HEK293 (cell line): ENCODE measurements around the gene MEGF10.

Experiments used
- CTCF ChIA-PET: fragments of 350-600 bp; formaldehyde crosslinking; extraction: SDS; loops from one replicate; lab custom pipeline; 2021; ENCODE audit warnings: antibody characterized with exemption; lab: Yijun Ruan, JAX
- POLR2A ChIA-PET: fragments of 300-600 bp; formaldehyde crosslinking; extraction: SDS; loops from one replicate; lab custom pipeline; 2020; ENCODE audit warnings: antibody characterized with exemption, inconsistent platforms; lab: Yijun Ruan, JAX
- H3K27ac ChIP-seq: fragments of 200-500 bp; sonication (Bioruptor generic); 2 replicates; pipeline ENCODE4 v1.5.1; 2014; ENCODE audit warnings: low read depth, low read length, control low read depth, inconsistent platforms; ENCODE audit errors: extremely low read depth
- H3K36me3 ChIP-seq, 2 experiments: fragments of 200-500 bp in 1 of 2; sonication (Bioruptor generic) in 1 of 2; 1 replicate in 1 of 2; 2 replicates in 1 of 2; pipeline ENCODE4 v1.5.1; 2014 to 2017; ENCODE audit warnings: inconsistent platforms in 2 of 2, low read length in 2 of 2; ENCODE audit not compliant: control insufficient read depth in 2 of 2, insufficient read depth in 1 of 2
- H3K4me1 ChIP-seq: fragments of 200-500 bp; sonication (Bioruptor generic); 2 replicates; pipeline ENCODE4 v1.5.1; 2014; ENCODE audit warnings: mild to moderate bottlenecking, low read length, inconsistent platforms; ENCODE audit not compliant: control insufficient read depth, insufficient read depth
- H3K4me3 ChIP-seq: 2 replicates; pipeline ENCODE4 v1.5.1; 2011; ENCODE audit warnings: low read depth, mild to moderate bottlenecking, control low read depth, low read length, moderate library complexity
- H3K9me3 ChIP-seq: fragments of 200-500 bp; sonication (Bioruptor generic); 2 replicates; pipeline ENCODE4 v1.5.1; 2014; ENCODE audit warnings: low read depth, low read length, inconsistent platforms; ENCODE audit not compliant: control insufficient read depth, insufficient read depth
- GLIS2 ChIP-seq: fragments of 450-650 bp; formaldehyde crosslinking; IDR thresholded peaks from 2 replicates; pipeline ENCODE4 v1.5.1; 2016; ENCODE audit warnings: missing biosample characterization, missing genetic modification characterization
- RBAK ChIP-seq: fragments of 450-650 bp; formaldehyde crosslinking; IDR thresholded peaks from 2 replicates; pipeline ENCODE4 v1.5.1; 2016; ENCODE audit warnings: missing biosample characterization, missing genetic modification characterization
- ZNF112 ChIP-seq: fragments of 450-650 bp; formaldehyde crosslinking; IDR thresholded peaks from 2 replicates; pipeline ENCODE4 v1.5.0; 2017; ENCODE audit warnings: missing biosample characterization, missing genetic modification characterization
- ZNF140 ChIP-seq: fragments of 450-650 bp; formaldehyde crosslinking; IDR thresholded peaks from 2 replicates; pipeline ENCODE4 v1.5.1; 2016; ENCODE audit warnings: missing biosample characterization, missing genetic modification characterization
- ZNF157 ChIP-seq: fragments of 450-650 bp; formaldehyde crosslinking; IDR thresholded peaks from 2 replicates; pipeline ENCODE4 v1.5.1; 2016; ENCODE audit warnings: missing biosample characterization, missing genetic modification characterization
- ZNF174 ChIP-seq: fragments of 450-650 bp; formaldehyde crosslinking; IDR thresholded peaks from 2 replicates; pipeline ENCODE4 v1.5.0; 2017; ENCODE audit warnings: missing biosample characterization, mild to moderate bottlenecking, missing genetic modification characterization
- ZNF184 ChIP-seq: fragments of 450-650 bp; IDR thresholded peaks from 2 replicates; pipeline ENCODE4 v1.5.1; 2018; ENCODE audit warnings: missing biosample characterization, mild to moderate bottlenecking, missing genetic modification characterization
- ZNF423 ChIP-seq: fragments of 450-650 bp; formaldehyde crosslinking; IDR thresholded peaks from 2 replicates; pipeline ENCODE4 v1.5.1; 2016; ENCODE audit warnings: missing biosample characterization, missing genetic modification characterization
- ZNF558 ChIP-seq: fragments of 450-650 bp; formaldehyde crosslinking; IDR thresholded peaks from 2 replicates; pipeline ENCODE4 v1.5.1; 2016; ENCODE audit warnings: missing biosample characterization, missing genetic modification characterization
- ZNF792 ChIP-seq: fragments of 450-650 bp; formaldehyde crosslinking; IDR thresholded peaks from 2 replicates; pipeline ENCODE4 v1.5.1; 2016; ENCODE audit warnings: missing biosample characterization, missing genetic modification characterization
- ZSCAN16 ChIP-seq: fragments of 450-650 bp; formaldehyde crosslinking; IDR thresholded peaks from 2 replicates; pipeline ENCODE4 v1.5.1; 2016; ENCODE audit warnings: missing biosample characterization, missing genetic modification characterization
- ZSCAN23 ChIP-seq: fragments of 450-650 bp; formaldehyde crosslinking; IDR thresholded peaks from 2 replicates; pipeline ENCODE4 v1.5.1; 2016; ENCODE audit warnings: missing biosample characterization, missing genetic modification characterization
- TF ChIP-seq, protein P1 (sequence below): fragments of 450-650 bp; formaldehyde crosslinking; IDR thresholded peaks from 2 replicates; pipeline ENCODE4 v1.5.1; 2017; ENCODE audit warnings: missing biosample characterization, mild to moderate bottlenecking, missing genetic modification characterization, moderate library complexity
- TF ChIP-seq, protein P2 (sequence below): fragments of 450-650 bp; formaldehyde crosslinking; IDR thresholded peaks from 2 replicates; pipeline ENCODE4 v1.5.1; 2016; ENCODE audit warnings: missing biosample characterization, missing genetic modification characterization
- TF ChIP-seq, protein P3 (sequence below): fragments of 450-650 bp; formaldehyde crosslinking; IDR thresholded peaks from 2 replicates; pipeline ENCODE4 v1.5.1; 2016; ENCODE audit warnings: missing biosample characterization, missing genetic modification characterization
- TF ChIP-seq, protein P4 (sequence below): fragments of 450-650 bp; formaldehyde crosslinking; optimal IDR thresholded peaks from 2 replicates; pipeline ENCODE3; 2016; ENCODE audit warnings: missing biosample characterization, mild to moderate bottlenecking, missing genetic modification characterization
- TF ChIP-seq, protein P5 (sequence below): fragments of 450-650 bp; formaldehyde crosslinking; IDR thresholded peaks from 2 replicates; pipeline ENCODE4 v1.5.1; 2017; ENCODE audit warnings: missing biosample characterization, missing genetic modification characterization
- TF ChIP-seq, protein P6 (sequence below): fragments of 450-650 bp; formaldehyde crosslinking; IDR thresholded peaks from 2 replicates; pipeline ENCODE4 v1.5.1; 2016; ENCODE audit warnings: missing biosample characterization, missing genetic modification characterization
- TF ChIP-seq, protein P7 (sequence below): fragments of 450-650 bp; formaldehyde crosslinking; IDR thresholded peaks from 2 replicates; pipeline ENCODE4 v1.5.1; 2016; ENCODE audit warnings: missing biosample characterization, missing genetic modification characterization
- TF ChIP-seq, protein P8 (sequence below): fragments of 450-650 bp; IDR thresholded peaks from 2 replicates; pipeline ENCODE4 v1.5.1; 2018; ENCODE audit warnings: missing biosample characterization, mild to moderate bottlenecking, missing genetic modification characterization

Gene MEGF10

DNA sequence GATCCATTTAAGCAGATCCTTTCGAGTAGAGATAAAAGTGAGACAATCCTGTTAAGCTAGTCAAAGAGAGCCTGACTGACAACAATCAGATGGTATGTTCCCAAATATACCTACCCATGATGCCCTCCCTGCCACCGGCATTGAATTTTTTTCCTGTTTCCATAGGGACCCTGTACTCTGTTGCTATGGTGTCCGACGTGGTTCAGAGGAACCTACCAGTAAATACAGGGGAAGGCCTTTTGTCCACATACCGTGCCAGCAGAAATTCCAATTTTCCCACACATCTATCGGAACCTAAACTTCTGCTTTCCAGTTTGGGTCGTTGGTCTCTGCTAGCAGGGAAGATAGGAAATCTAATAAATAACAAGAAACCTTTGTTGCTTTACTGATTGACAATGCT lies 64.7 kb downstream of the MEGF10 start:
- Histone ChIP-seq H3K27ac (no peak overlapping the region), H3K4me1 (no peaks in the 10 kb centered on the region), H3K4me3 (no peak overlapping the region), H3K36me3 (no peaks in the 10 kb centered on the region), H3K9me3 (no peaks in the 10 kb centered on the region)
- ChIA-PET CTCF (interaction anchor here (0.6 kb wide), 1 partner anchor 738 kb away, joined by 3 read pairs; no protein-coding TSS in a partner anchor), POLR2A (no interaction called here)
- TF ChIP-seq ZNF792 (tag by site-specific recombination), result no peak
- TF ChIP-seq, protein P1, sequence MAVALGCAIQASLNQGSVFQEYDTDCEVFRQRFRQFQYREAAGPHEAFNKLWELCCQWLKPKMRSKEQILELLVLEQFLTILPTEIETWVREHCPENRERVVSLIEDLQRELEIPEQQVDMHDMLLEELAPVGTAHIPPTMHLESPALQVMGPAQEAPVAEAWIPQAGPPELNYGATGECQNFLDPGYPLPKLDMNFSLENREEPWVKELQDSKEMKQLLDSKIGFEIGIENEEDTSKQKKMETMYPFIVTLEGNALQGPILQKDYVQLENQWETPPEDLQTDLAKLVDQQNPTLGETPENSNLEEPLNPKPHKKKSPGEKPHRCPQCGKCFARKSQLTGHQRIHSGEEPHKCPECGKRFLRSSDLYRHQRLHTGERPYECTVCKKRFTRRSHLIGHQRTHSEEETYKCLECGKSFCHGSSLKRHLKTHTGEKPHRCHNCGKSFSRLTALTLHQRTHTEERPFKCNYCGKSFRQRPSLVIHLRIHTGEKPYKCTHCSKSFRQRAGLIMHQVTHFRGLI (tag by site-specific recombination), result no peak

DNA sequence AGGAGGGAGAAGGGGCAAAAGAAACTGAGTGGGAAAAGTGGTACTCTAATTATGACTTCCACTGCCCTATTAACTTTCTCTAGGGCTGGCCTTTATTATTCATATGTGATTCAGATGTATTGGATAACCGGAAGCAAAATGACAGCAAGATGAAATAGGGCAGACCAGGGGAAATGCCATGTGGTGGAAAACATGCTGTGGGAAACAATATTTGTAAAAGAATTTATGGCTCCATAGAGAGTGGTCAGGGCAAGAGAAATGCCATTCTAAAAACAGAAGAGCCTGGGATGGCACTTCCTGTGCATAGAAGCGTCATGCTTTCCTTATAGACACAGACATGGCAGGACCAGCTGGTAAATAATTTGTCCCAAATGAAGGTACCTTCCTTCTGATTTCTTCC lies 67.7 kb downstream of the MEGF10 start:
- POLR2A ChIA-PET, result no interaction called here
- CTCF ChIA-PET, result interaction anchor here (1.6 to 1.7 kb wide), 2 partner anchors 16 to 135 kb away, joined by 3 to 5 read pairs; no protein-coding TSS in a partner anchor
- H3K36me3 ChIP-seq, result no peaks in the 10 kb centered on the region; a peak in 1 of 3 replicates
- no peaks in the 10 kb centered on the region for H3K9me3 ChIP-seq
- no peak for TF ChIP-seq GLIS2 (tag by site-specific recombination)
- no peak for TF ChIP-seq ZNF184 (tag by site-specific recombination)
- no peak for TF ChIP-seq RBAK (tag by site-specific recombination)
- TF ChIP-seq ZNF423 (tag by site-specific recombination), result no peak
- TF ChIP-seq ZNF112 (tag by site-specific recombination), result no peak
- TF ChIP-seq, protein P2, sequence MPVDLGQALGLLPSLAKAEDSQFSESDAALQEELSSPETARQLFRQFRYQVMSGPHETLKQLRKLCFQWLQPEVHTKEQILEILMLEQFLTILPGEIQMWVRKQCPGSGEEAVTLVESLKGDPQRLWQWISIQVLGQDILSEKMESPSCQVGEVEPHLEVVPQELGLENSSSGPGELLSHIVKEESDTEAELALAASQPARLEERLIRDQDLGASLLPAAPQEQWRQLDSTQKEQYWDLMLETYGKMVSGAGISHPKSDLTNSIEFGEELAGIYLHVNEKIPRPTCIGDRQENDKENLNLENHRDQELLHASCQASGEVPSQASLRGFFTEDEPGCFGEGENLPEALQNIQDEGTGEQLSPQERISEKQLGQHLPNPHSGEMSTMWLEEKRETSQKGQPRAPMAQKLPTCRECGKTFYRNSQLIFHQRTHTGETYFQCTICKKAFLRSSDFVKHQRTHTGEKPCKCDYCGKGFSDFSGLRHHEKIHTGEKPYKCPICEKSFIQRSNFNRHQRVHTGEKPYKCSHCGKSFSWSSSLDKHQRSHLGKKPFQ (tag by site-specific recombination), result no peak
- TF ChIP-seq, protein P3, sequence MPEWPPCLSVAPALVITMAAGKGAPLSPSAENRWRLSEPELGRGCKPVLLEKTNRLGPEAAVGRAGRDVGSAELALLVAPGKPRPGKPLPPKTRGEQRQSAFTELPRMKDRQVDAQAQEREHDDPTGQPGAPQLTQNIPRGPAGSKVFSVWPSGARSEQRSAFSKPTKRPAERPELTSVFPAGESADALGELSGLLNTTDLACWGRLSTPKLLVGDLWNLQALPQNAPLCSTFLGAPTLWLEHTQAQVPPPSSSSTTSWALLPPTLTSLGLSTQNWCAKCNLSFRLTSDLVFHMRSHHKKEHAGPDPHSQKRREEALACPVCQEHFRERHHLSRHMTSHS (tag by site-specific recombination), result no peak
- TF ChIP-seq, protein P4, sequence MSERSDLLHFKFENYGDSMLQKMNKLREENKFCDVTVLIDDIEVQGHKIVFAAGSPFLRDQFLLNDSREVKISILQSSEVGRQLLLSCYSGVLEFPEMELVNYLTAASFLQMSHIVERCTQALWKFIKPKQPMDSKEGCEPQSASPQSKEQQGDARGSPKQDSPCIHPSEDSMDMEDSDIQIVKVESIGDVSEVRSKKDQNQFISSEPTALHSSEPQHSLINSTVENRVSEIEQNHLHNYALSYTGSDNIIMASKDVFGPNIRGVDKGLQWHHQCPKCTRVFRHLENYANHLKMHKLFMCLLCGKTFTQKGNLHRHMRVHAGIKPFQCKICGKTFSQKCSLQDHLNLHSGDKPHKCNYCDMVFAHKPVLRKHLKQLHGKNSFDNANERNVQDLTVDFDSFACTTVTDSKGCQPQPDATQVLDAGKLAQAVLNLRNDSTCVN, result no peak
- TF ChIP-seq ZNF157, result no peak
- TF ChIP-seq ZSCAN16 (tag by site-specific recombination), result no peak
- TF ChIP-seq ZNF558 (tag by site-specific recombination), result no peak
- TF ChIP-seq, protein P5, sequence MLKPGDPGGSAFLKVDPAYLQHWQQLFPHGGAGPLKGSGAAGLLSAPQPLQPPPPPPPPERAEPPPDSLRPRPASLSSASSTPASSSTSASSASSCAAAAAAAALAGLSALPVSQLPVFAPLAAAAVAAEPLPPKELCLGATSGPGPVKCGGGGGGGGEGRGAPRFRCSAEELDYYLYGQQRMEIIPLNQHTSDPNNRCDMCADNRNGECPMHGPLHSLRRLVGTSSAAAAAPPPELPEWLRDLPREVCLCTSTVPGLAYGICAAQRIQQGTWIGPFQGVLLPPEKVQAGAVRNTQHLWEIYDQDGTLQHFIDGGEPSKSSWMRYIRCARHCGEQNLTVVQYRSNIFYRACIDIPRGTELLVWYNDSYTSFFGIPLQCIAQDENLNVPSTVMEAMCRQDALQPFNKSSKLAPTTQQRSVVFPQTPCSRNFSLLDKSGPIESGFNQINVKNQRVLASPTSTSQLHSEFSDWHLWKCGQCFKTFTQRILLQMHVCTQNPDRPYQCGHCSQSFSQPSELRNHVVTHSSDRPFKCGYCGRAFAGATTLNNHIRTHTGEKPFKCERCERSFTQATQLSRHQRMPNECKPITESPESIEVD (tag by site-specific recombination), result no peak
- TF ChIP-seq, protein P1 (tag by site-specific recombination), result no peak
- no peak for TF ChIP-seq ZNF140 (tag by site-specific recombination)
- no peak for TF ChIP-seq ZSCAN23
- TF ChIP-seq, protein P6, sequence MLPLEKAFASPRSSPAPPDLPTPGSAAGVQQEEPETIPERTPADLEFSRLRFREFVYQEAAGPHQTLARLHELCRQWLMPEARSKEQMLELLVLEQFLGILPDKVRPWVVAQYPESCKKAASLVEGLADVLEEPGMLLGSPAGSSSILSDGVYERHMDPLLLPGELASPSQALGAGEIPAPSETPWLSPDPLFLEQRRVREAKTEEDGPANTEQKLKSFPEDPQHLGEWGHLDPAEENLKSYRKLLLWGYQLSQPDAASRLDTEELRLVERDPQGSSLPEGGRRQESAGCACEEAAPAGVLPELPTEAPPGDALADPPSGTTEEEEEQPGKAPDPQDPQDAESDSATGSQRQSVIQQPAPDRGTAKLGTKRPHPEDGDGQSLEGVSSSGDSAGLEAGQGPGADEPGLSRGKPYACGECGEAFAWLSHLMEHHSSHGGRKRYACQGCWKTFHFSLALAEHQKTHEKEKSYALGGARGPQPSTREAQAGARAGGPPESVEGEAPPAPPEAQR (tag by site-specific recombination), result no peak
- no peak for TF ChIP-seq ZNF174 (tag by site-specific recombination)
- TF ChIP-seq, protein P7, sequence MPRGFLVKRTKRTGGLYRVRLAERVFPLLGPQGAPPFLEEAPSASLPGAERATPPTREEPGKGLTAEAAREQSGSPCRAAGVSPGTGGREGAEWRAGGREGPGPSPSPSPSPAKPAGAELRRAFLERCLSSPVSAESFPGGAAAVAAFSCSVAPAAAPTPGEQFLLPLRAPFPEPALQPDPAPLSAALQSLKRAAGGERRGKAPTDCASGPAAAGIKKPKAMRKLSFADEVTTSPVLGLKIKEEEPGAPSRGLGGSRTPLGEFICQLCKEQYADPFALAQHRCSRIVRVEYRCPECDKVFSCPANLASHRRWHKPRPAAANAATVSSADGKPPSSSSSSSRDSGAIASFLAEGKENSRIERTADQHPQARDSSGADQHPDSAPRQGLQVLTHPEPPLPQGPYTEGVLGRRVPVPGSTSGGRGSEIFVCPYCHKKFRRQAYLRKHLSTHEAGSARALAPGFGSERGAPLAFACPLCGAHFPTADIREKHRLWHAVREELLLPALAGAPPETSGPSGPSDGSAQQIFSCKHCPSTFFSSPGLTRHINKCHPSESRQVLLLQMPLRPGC (tag by site-specific recombination), result no peak
- TF ChIP-seq, protein P8, sequence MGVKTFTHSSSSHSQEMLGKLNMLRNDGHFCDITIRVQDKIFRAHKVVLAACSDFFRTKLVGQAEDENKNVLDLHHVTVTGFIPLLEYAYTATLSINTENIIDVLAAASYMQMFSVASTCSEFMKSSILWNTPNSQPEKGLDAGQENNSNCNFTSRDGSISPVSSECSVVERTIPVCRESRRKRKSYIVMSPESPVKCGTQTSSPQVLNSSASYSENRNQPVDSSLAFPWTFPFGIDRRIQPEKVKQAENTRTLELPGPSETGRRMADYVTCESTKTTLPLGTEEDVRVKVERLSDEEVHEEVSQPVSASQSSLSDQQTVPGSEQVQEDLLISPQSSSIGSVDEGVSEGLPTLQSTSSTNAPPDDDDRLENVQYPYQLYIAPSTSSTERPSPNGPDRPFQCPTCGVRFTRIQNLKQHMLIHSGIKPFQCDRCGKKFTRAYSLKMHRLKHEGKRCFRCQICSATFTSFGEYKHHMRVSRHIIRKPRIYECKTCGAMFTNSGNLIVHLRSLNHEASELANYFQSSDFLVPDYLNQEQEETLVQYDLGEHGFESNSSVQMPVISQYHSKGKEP (tag by site-specific recombination), result no peak
- no peak overlapping the region for H3K27ac ChIP-seq
- no peaks in the 10 kb centered on the region for H3K4me1 ChIP-seq
- no peak overlapping the region for H3K4me3 ChIP-seq
